ENCODE measurements around the gene SEPTIN5. TPM values are rescaled to one million over a fixed set of nuclear protein-coding genes. Genes with fewer than 3 reads are reported as not detected.
A peak's percentile ranks its signal among the peaks of the same experiment; 100 is the strongest.

The SEPTIN5 gene
- total and polyA plus RNA-seq, 9 of the 15 experiments (the other 6 are each of a cell fraction or from before 2014, with no cell fraction given): 0.03 to 195 (median 119) TPM

DNA sequence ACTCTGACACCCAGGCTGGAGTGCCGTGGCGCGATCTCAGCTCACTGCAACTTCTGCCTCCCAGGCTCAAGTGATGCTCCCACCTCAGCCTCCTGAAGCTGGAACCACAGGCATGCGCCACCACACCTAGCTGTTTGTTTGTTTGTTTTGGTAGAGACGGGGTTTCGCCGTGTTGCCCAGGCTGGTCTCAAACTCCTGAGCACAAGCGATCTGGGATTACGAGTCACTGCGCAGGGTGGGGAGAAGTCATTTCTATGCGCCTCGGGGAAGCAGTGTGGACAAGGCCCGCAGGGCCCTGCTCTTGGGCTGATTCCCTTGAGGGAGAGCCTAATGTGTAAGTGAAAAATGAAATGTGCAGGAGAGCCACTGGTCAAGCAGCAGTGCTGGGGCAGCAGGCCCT is 19.6 kb upstream of the SEPTIN5 start:
- Histone ChIP-seq H3K36me3 (ENCODE audit: control insufficient read depth, insufficient read depth, low read length) (no peaks in the 10 kb centered on the region), H3K4me3 (no peak overlapping the region), H3K9me1 (ENCODE audit: control insufficient read depth, insufficient read depth, low read length) (no peaks in the 10 kb centered on the region), H3K27ac (ENCODE audit: extremely low read depth, low read depth, low read length) (no peak overlapping the region), H3K9me3 (replicated peaks; ENCODE audit: control insufficient read depth, insufficient read depth, low read depth, low read length) (no peaks in the 10 kb centered on the region), H2AFZ (ENCODE audit: low read depth, low read length) (no peak overlapping the region), H4K20me1 (replicated peaks; ENCODE audit: control insufficient read depth, insufficient read depth, low read length) (no peaks in the 10 kb centered on the region), H3K27me3 (ENCODE audit: control insufficient read depth in 2 of 2, insufficient read depth in 2 of 2, low read length in 2 of 2) (peaks cover 0 to 15% of the 10 kb centered on the region in 2 experiments; a peak in 2 of 5 replicates), H3K4me2 (ENCODE audit: insufficient read depth, low read length) (no peak overlapping the region), H3K9ac (ENCODE audit: insufficient read depth in 1 of 2, low read depth in 2 of 2, low read length in 2 of 2) (peak overlapping the region in 1 of 2 experiments; percentile 32; a peak in 1 of 4 replicates), H3K79me2 (ENCODE audit: control insufficient read depth, insufficient read depth, low read length) (no peaks in the 10 kb centered on the region), H3K4me1 (replicated peaks in 1 of 2; ENCODE audit: control insufficient read depth in 2 of 2, insufficient read depth in 2 of 2, low read length in 2 of 2) (peaks cover 16 to 33% of the 10 kb centered on the region in 2 experiments; a peak in 4 of 5 replicates)
- 71% methylated on average over 13 of the region's 13 CpGs for WGBS (ENCODE audit: insufficient coverage, low coverage, missing lambda C conversion rate)
- TF ChIP-seq CTCFL (IDR thresholded peaks at IDR 0.05; ENCODE audit: borderline replicate concordance, insufficient read depth, low read depth, low read length, poor library complexity, severe bottlenecking): no peak
- 0 out of 6 replicates have a peak, but pooled peaks of 1 of the 3 experiments have one; percentile 3 for TF ChIP-seq CTCF (IDR thresholded peaks at IDR 0.05 in 2 of 3, conservative IDR thresholded peaks at IDR 0.05 in 1 of 3; ENCODE audit: insufficient read depth in 2 of 3, low read depth in 1 of 3, low read length in 3 of 3)
- TF ChIP-seq STAT5A (IDR thresholded peaks at IDR 0.05; ENCODE audit: borderline replicate concordance, low read length): no peak
- peak; percentile 33 for TF ChIP-seq KDM5B (IDR thresholded peaks at IDR 0.05; ENCODE audit: insufficient replicate concordance, low read depth, low read length)
- TF ChIP-seq, protein P1, sequence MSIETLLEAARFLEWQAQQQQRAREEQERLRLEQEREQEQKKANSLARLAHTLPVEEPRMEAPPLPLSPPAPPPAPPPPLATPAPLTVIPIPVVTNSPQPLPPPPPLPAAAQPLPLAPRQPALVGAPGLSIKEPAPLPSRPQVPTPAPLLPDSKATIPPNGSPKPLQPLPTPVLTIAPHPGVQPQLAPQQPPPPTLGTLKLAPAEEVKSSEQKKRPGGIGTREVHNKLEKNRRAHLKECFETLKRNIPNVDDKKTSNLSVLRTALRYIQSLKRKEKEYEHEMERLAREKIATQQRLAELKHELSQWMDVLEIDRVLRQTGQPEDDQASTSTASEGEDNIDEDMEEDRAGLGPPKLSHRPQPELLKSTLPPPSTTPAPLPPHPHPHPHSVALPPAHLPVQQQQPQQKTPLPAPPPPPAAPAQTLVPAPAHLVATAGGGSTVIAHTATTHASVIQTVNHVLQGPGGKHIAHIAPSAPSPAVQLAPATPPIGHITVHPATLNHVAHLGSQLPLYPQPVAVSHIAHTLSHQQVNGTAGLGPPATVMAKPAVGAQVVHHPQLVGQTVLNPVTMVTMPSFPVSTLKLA (conservative IDR thresholded peaks at IDR 0.05): no peak
- TF ChIP-seq RBBP5 (IDR thresholded peaks at IDR 0.05; ENCODE audit: borderline replicate concordance, insufficient read depth, low read length, poor library complexity, severe bottlenecking): peak; percentile 14
- peak; percentile 48 for TF ChIP-seq HNRNPLL (IDR thresholded peaks at IDR 0.05; ENCODE audit: low read depth, low read length, poor library complexity, severe bottlenecking)
- 0 out of 2 replicates have a peak, but pooled peaks have one; percentile 2 for TF ChIP-seq ZBTB7A (IDR thresholded peaks at IDR 0.05; ENCODE audit: borderline replicate concordance, control insufficient read depth, low read depth, low read length)
- DNase-seq (ENCODE audit: extremely low read depth in 1 of 4, low spot score in 3 of 4): no peak
- no TSS peak for BruUV-seq (replicated peaks)
- ChIA-PET CTCF (ENCODE audit: low intra/inter-chr PET ratio) (interaction anchor here (0.9 kb wide), 1 partner anchor 17 kb away, joined by 3 read pairs; no protein-coding TSS in a partner anchor), POLR2A (interaction anchor here (0.6 kb wide), 1 partner anchor 425 kb away, joined by 4 read pairs; no protein-coding TSS in a partner anchor)
- ATAC-seq: no peak
- in situ Hi-C loops (cut with MboI) (no loop called here), intact Hi-C loops (cut with micrococcal nuclease) (loop anchor here (2.0 kb wide), 1 partner anchor 50 kb away; no protein-coding TSS in a partner anchor)
- FAIRE-seq: no peak
